A673 (cell line): ENCODE data around the gene RASSF4.

ENCODE experiments used
- CTCF ChIP-seq: fragments of 300-800, 200-600 bp; sonication (generic); conservative IDR thresholded peaks from 2 replicates; pipeline ENCODE4 v1.5.1; 2017; ENCODE audit warnings: low read depth, mild to moderate bottlenecking, antibody characterized with exemption, low read length, moderate library complexity, mixed read lengths
- EZH2 ChIP-seq: fragments of 200-600 bp; sonication (generic); IDR thresholded peaks from 2 replicates; pipeline ENCODE4 v1.6.1; 2017; ENCODE audit warnings: borderline replicate concordance, low read depth, mild to moderate bottlenecking, mixed read lengths, antibody characterized with exemption, low read length; ENCODE audit not compliant: poor library complexity, severe bottlenecking

DNA sequence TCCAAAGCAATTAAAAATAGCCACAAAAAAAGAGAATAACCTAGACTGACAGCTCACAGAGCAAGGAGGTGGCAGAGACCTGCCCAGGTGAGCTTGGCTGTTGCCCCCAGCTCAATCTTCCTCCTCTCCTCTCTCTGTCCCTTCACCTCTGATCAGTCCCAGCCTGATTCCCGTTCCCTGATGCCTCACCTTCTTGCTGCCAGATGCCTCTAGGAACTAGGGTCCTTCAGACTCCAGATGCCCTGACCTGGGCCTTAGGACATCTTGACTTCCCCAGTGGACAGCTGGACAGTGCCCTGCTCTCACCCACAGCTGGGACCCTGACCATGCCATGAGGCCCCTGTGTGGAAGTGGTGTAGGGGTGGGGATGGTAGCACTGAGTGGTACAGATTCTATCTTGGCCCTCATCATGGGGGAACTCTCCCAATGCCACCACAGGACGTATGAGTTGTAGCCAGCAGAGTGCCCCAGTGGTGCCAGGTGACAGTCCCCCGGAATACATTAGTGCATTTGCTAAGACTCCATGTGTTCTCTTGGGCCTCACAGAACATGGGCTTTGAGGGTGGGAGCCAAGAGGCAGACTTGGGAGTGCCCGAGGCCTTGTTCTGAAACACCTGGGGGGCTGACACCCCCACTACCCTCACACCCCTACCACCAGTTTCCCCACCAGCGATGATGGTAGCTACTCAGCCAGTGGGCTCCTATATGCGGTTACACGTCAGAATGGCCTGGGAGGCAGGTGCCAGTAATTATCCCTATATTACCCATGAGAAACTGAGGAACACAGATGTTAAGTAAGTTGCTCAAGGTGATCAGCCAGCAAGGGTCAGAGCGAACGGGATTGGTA, 17.0 kb downstream of the RASSF4 start:
- TF ChIP-seq CTCF: no peak
- no peak for TF ChIP-seq EZH2
